ENCODE measurements around the gene KCNH8. TPM values are rescaled to one million over a fixed set of nuclear protein-coding genes. Genes with fewer than 3 reads are reported as not detected.

Gene KCNH8
- total RNA-seq, 3 donors from 2014 or later: under 0.01 to 4.4 (median 1.3) TPM

GRCh38 chr3:19331931-19332330 is 183.6 kb downstream of the KCNH8 start:
- H3K4me3 ChIP-seq: no peak overlapping the region
- H3K4me1 ChIP-seq: no peaks in the 10 kb centered on the region
- no peaks in the 10 kb centered on the region for H3K9me3 ChIP-seq
- no peaks in the 10 kb centered on the region for H3K36me3 ChIP-seq
- no peaks in the 10 kb centered on the region for H3K27me3 ChIP-seq
- intact Hi-C loops (cut with DNase I; ENCODE audit: low total_unique reads): loop anchor here (2.0 kb wide), 1 partner anchor 39 kb away; no protein-coding TSS in a partner anchor
- no peak for DNase-seq (ENCODE audit: low spot score in 2 of 2)
- TF ChIP-seq POLR2A (IDR thresholded peaks at IDR 0.05) (no peak), POLR2AphosphoS5 (IDR thresholded peaks at IDR 0.05) (no peak), CTCF (IDR thresholded peaks at IDR 0.05) (no peak)
- H3K27ac ChIP-seq: no peak overlapping the region

- TF ChIP-seq CTCF (IDR thresholded peaks at IDR 0.05) (no peak), POLR2AphosphoS5 (IDR thresholded peaks at IDR 0.05) (no peak), POLR2A (IDR thresholded peaks at IDR 0.05) (no peak)
- DNase-seq (ENCODE audit: low spot score in 2 of 2): no peak
- H3K4me1 ChIP-seq: no peaks in the 10 kb centered on the region
- no peaks in the 10 kb centered on the region for H3K27me3 ChIP-seq
- intact Hi-C loops (cut with DNase I; ENCODE audit: low total_unique reads): no loop called here
- no peak overlapping the region for H3K4me3 ChIP-seq
- no peaks in the 10 kb centered on the region for H3K9me3 ChIP-seq
- H3K27ac ChIP-seq: no peak overlapping the region
- H3K36me3 ChIP-seq: no peaks in the 10 kb centered on the region
These were observed 185.8 kb downstream of the KCNH8 start for GRCh38 chr3:19334120-19334519.

- H3K27me3 ChIP-seq: no peaks in the 10 kb centered on the region
- peaks cover 0 to 6% of the 10 kb centered on the region in 2 donors for H3K9me3 ChIP-seq
- H3K36me3 ChIP-seq: no peaks in the 10 kb centered on the region
- no peak overlapping the region for H3K27ac ChIP-seq
- DNase-seq (ENCODE audit: low spot score in 2 of 2): no peak
- no peaks in the 10 kb centered on the region for H3K4me1 ChIP-seq
- no peak overlapping the region for H3K4me3 ChIP-seq
- TF ChIP-seq POLR2AphosphoS5 (IDR thresholded peaks at IDR 0.05) (no peak), CTCF (IDR thresholded peaks at IDR 0.05) (no peak), POLR2A (IDR thresholded peaks at IDR 0.05) (no peak)
- intact Hi-C loops (cut with DNase I; ENCODE audit: low total_unique reads): no loop called here
These were observed 190.5 kb downstream of the KCNH8 start for GRCh38 chr3:19338769-19339168.

- no peak for TF ChIP-seq POLR2AphosphoS5 (IDR thresholded peaks at IDR 0.05)
- no peak for TF ChIP-seq POLR2A (IDR thresholded peaks at IDR 0.05)
- no peak for TF ChIP-seq CTCF (IDR thresholded peaks at IDR 0.05)
- no peak overlapping the region for H3K4me3 ChIP-seq
- intact Hi-C loops (cut with DNase I; ENCODE audit: low total_unique reads): loop anchor here (5.0 kb wide), 1 partner anchor 1955 kb away; no protein-coding TSS in a partner anchor
- H3K27ac ChIP-seq: no peak overlapping the region
- H3K36me3 ChIP-seq: no peaks in the 10 kb centered on the region
- H3K9me3 ChIP-seq: peaks cover 0 to 6% of the 10 kb centered on the region in 2 donors
- H3K4me1 ChIP-seq: no peaks in the 10 kb centered on the region
- no peak for DNase-seq (ENCODE audit: low spot score in 2 of 2)
- no peaks in the 10 kb centered on the region for H3K27me3 ChIP-seq
These were observed 194.1 kb downstream of the KCNH8 start for GRCh38 chr3:19342389-19342788.

GRCh38 chr3:19346759-19347158 is 198.4 kb downstream of the KCNH8 start:
- no peak for DNase-seq (ENCODE audit: low spot score in 2 of 2)
- H3K36me3 ChIP-seq: no peaks in the 10 kb centered on the region
- no peaks in the 10 kb centered on the region for H3K4me1 ChIP-seq
- intact Hi-C loops (cut with DNase I; ENCODE audit: low total_unique reads): no loop called here
- H3K27me3 ChIP-seq: no peaks in the 10 kb centered on the region
- TF ChIP-seq CTCF (IDR thresholded peaks at IDR 0.05) (no peak), POLR2AphosphoS5 (IDR thresholded peaks at IDR 0.05) (no peak), POLR2A (IDR thresholded peaks at IDR 0.05) (no peak)
- no peaks in the 10 kb centered on the region for H3K9me3 ChIP-seq
- no peak overlapping the region for H3K4me3 ChIP-seq
- no peak overlapping the region for H3K27ac ChIP-seq
